Neuronal stem cell (in vitro differentiated cells): ENCODE measurements around the gene MOCOS.
"Not testable (repeated sequence)": the region's sequence is repeated elsewhere in the genome, so short reads cannot be mapped to it uniquely, and the experiment has no call there.

Experiments
- DNase-seq: peaks from one replicate; pipeline ENCODE4 v3.0.0-alpha.2; 2013; ENCODE audit warnings: low spot score
- H2AFZ ChIP-seq: one replicate; pipeline ENCODE4 v1.6.1; 2013; ENCODE audit warnings: mild to moderate bottlenecking, low read length, inconsistent platforms
- H2AK5ac ChIP-seq: 2 replicates; pipeline ENCODE4 v1.6.1; 2013; ENCODE audit warnings: low read depth, mild to moderate bottlenecking, inconsistent platforms, low read length, moderate library complexity, mixed read lengths
- H2BK120ac ChIP-seq: 2 replicates; pipeline ENCODE4 v1.6.1; 2013; ENCODE audit warnings: low read depth, mild to moderate bottlenecking, inconsistent platforms, low read length, moderate library complexity, mixed read lengths
- H2BK12ac ChIP-seq: one replicate; pipeline ENCODE4 v1.6.1; 2013; ENCODE audit warnings: low read length, inconsistent platforms
- H2BK15ac ChIP-seq: 2 replicates; pipeline ENCODE4 v1.6.1; 2013; ENCODE audit warnings: mild to moderate bottlenecking, low read length, inconsistent platforms, mixed read lengths
- H2BK5ac ChIP-seq: one replicate; pipeline ENCODE4 v1.6.1; 2013; ENCODE audit warnings: inconsistent platforms, mild to moderate bottlenecking, low read length, moderate library complexity
- H3K14ac ChIP-seq: one replicate; pipeline ENCODE4 v1.6.1; 2013; ENCODE audit warnings: low read length, inconsistent platforms
- H3K18ac ChIP-seq: 2 replicates; pipeline ENCODE4 v1.6.1; 2013; ENCODE audit warnings: low read length, inconsistent platforms
- H3K23ac ChIP-seq: 2 replicates; pipeline ENCODE4 v1.6.1; 2013; ENCODE audit warnings: low read depth, mild to moderate bottlenecking, mixed read lengths, low read length, inconsistent platforms; ENCODE audit not compliant: poor library complexity
- H3K27ac ChIP-seq: replicated peaks from 3 replicates; pipeline ENCODE4 v1.5.1; 2013; ENCODE audit warnings: low read length, inconsistent platforms
- H3K27me3 ChIP-seq, 3 experiments: 2 replicates each; pipeline ENCODE4 v1.6.1; 2013; ENCODE audit warnings: low read length in 3 of 3, mild to moderate bottlenecking in 2 of 3, inconsistent platforms in 1 of 3, low read depth in 1 of 3, mixed read lengths in 1 of 3, moderate library complexity in 1 of 3; ENCODE audit not compliant: control insufficient read depth in 3 of 3, insufficient read depth in 3 of 3
- H3K36me3 ChIP-seq, 2 donors: replicated peaks in 1 of 2; 2 replicates each; pipeline ENCODE4 v1.6.1; 2013; ENCODE audit warnings: low read length in 2 of 2; ENCODE audit not compliant: control insufficient read depth in 2 of 2, insufficient read depth in 2 of 2
- H3K4ac ChIP-seq: 2 replicates; pipeline ENCODE4 v1.6.1; 2013; ENCODE audit warnings: inconsistent platforms, mild to moderate bottlenecking, low read length, moderate library complexity
- H3K4me1 ChIP-seq, 2 donors: 1 replicate in 1 of 2; 2 replicates in 1 of 2; pipeline ENCODE4 v1.6.1; 2013; ENCODE audit warnings: low read length in 2 of 2, low read depth in 1 of 2; ENCODE audit not compliant: control insufficient read depth in 2 of 2, insufficient read depth in 1 of 2
- H3K4me2 ChIP-seq: one replicate; pipeline ENCODE4 v1.6.1; 2013; ENCODE audit warnings: mild to moderate bottlenecking, low read length, inconsistent platforms; ENCODE audit not compliant: insufficient read depth, poor library complexity, severe bottlenecking
- H3K4me3 ChIP-seq, 2 donors: 2 replicates each; pipeline ENCODE4 v1.5.1; 2013; ENCODE audit warnings: low read length in 2 of 2, mild to moderate bottlenecking in 2 of 2, inconsistent platforms in 1 of 2, moderate library complexity in 1 of 2
- H3K79me1 ChIP-seq: one replicate; pipeline ENCODE4 v1.6.1; 2013; ENCODE audit warnings: low read depth, mild to moderate bottlenecking, inconsistent platforms, low read length, moderate library complexity
- H3K9ac ChIP-seq: one replicate; pipeline ENCODE4 v1.6.1; 2013; ENCODE audit warnings: mild to moderate bottlenecking, low read depth, low read length, inconsistent platforms; ENCODE audit not compliant: poor library complexity
- H3K9me3 ChIP-seq, 2 donors: replicated peaks in 1 of 2; 2 replicates each; pipeline versions ENCODE3 to v1.6.1; 2013; ENCODE audit warnings: low read length in 2 of 2, mild to moderate bottlenecking in 2 of 2, inconsistent platforms in 1 of 2, low read depth in 1 of 2, mixed read lengths in 1 of 2, moderate library complexity in 1 of 2; ENCODE audit not compliant: control insufficient read depth in 2 of 2, insufficient read depth in 1 of 2
- H4K8ac ChIP-seq: one replicate; pipeline ENCODE4 v1.6.1; 2013; ENCODE audit warnings: low read depth, mild to moderate bottlenecking, inconsistent platforms, low read length, moderate library complexity
- H4K91ac ChIP-seq: one replicate; pipeline ENCODE4 v1.6.1; 2013; ENCODE audit warnings: low read length, low read depth, mild to moderate bottlenecking, inconsistent platforms; ENCODE audit not compliant: poor library complexity
- WGBS, 2 donors: extraction: QIAGEN DNeasy Blood & Tissue Kit; methylation state at CpG; one replicate each; pipeline ENCODE4 v1.1.7; 2013; ENCODE audit warnings: missing lambda C conversion rate in 2 of 2, mixed read lengths in 1 of 2; ENCODE audit not compliant: insufficient read length in 2 of 2, insufficient replicate concordance in 1 of 2; ENCODE audit errors: extremely low coverage in 2 of 2; 5-methylcytosine and 5-hydroxymethylcytosine counted together

Gene MOCOS

GRCh38 chr18:36160959-36161371, 26.3 kb upstream of the MOCOS start:
- no peak overlapping the region for H2AK5ac ChIP-seq
- H4K8ac ChIP-seq = no peak overlapping the region
- no peaks in the 10 kb centered on the region for H3K27me3 ChIP-seq
- H3K4me1 ChIP-seq = no peaks in the 10 kb centered on the region
- H2AFZ ChIP-seq = no peak overlapping the region
- peaks cover 1% of the 10 kb centered on the region for H3K79me1 ChIP-seq
- H3K18ac ChIP-seq = no peak overlapping the region
- H2BK15ac ChIP-seq = no peak overlapping the region
- H3K23ac ChIP-seq = no peak overlapping the region
- H2BK12ac ChIP-seq = no peak overlapping the region
- H3K4me2 ChIP-seq = no peak overlapping the region
- no peak overlapping the region for H3K4me3 ChIP-seq
- no CpG with 5 or more reads among the region's 4 CpGs for WGBS, 2 donors
- H3K27ac ChIP-seq = no peak overlapping the region
- H2BK120ac ChIP-seq = no peak overlapping the region
- H3K4ac ChIP-seq = no peak overlapping the region
- no peak overlapping the region for H3K9ac ChIP-seq
- H3K36me3 ChIP-seq = peaks cover 24 to 98% of the 10 kb centered on the region in 2 donors
- H4K91ac ChIP-seq = no peak overlapping the region
- H3K14ac ChIP-seq = no peak overlapping the region
- DNase-seq = no peak
- H3K9me3 ChIP-seq = no peaks in the 10 kb centered on the region
- no peak overlapping the region for H2BK5ac ChIP-seq

- no peak overlapping the region for H3K27ac ChIP-seq
- no peak overlapping the region for H3K18ac ChIP-seq
- H3K36me3 ChIP-seq = peaks cover 24 to 96% of the 10 kb centered on the region in 2 donors
- no peak overlapping the region for H2BK12ac ChIP-seq
- H3K79me1 ChIP-seq = no peaks in the 10 kb centered on the region
- no peak overlapping the region for H3K4me2 ChIP-seq
- DNase-seq = no peak
- no peaks in the 10 kb centered on the region for H3K4me1 ChIP-seq
- no peak overlapping the region for H3K4ac ChIP-seq
- no peak overlapping the region for H3K23ac ChIP-seq
- H2BK5ac ChIP-seq = no peak overlapping the region
- no peak overlapping the region for H3K9ac ChIP-seq
- H2BK15ac ChIP-seq = no peak overlapping the region
- H3K9me3 ChIP-seq = no peaks in the 10 kb centered on the region
- H4K8ac ChIP-seq = no peak overlapping the region
- H3K4me3 ChIP-seq = no peak overlapping the region
- no peak overlapping the region for H2AK5ac ChIP-seq
- H2AFZ ChIP-seq = no peak overlapping the region
- no CpG with 5 or more reads among the region's 1 CpG for WGBS, 2 donors
- H3K27me3 ChIP-seq = no peaks in the 10 kb centered on the region
- no peak overlapping the region for H2BK120ac ChIP-seq
- H3K14ac ChIP-seq = no peak overlapping the region
- no peak overlapping the region for H4K91ac ChIP-seq
These were observed 24.3 kb upstream of the MOCOS start for GRCh38 chr18:36162981-36163380.

GRCh38 chr18:36167692-36168218, 19.5 kb upstream of the MOCOS start:
- H3K36me3 ChIP-seq = peaks cover 29 to 94% of the 10 kb centered on the region in 2 donors
- no peak overlapping the region for H4K8ac ChIP-seq
- H2BK5ac ChIP-seq = no peak overlapping the region
- no peak overlapping the region for H4K91ac ChIP-seq
- no peak overlapping the region for H3K18ac ChIP-seq
- no peaks in the 10 kb centered on the region for H3K79me1 ChIP-seq
- no peak overlapping the region for H2AK5ac ChIP-seq
- no peak overlapping the region for H3K27ac ChIP-seq
- WGBS, 2 donors = no CpG with 5 or more reads among the region's 3 CpGs
- H2BK120ac ChIP-seq = no peak overlapping the region
- no peak overlapping the region for H3K23ac ChIP-seq
- no peak overlapping the region for H2BK12ac ChIP-seq
- no peak overlapping the region for H2BK15ac ChIP-seq
- no peaks in the 10 kb centered on the region for H3K9me3 ChIP-seq
- no peak overlapping the region for H3K4me3 ChIP-seq
- no peak overlapping the region for H3K14ac ChIP-seq
- H2AFZ ChIP-seq = no peak overlapping the region
- H3K9ac ChIP-seq = no peak overlapping the region
- no peaks in the 10 kb centered on the region for H3K27me3 ChIP-seq
- no peaks in the 10 kb centered on the region for H3K4me1 ChIP-seq
- no peak overlapping the region for H3K4me2 ChIP-seq
- no peak for DNase-seq
- no peak overlapping the region for H3K4ac ChIP-seq

- not testable (repeated sequence) for H3K9me3 ChIP-seq, H2BK12ac ChIP-seq, H3K79me1 ChIP-seq, H3K4me3 ChIP-seq, H3K9ac ChIP-seq, H2AK5ac ChIP-seq, H2BK15ac ChIP-seq, DNase-seq, H3K4me2 ChIP-seq, H3K27ac ChIP-seq, H2AFZ ChIP-seq, H3K23ac ChIP-seq, H2BK5ac ChIP-seq, H4K91ac ChIP-seq, H3K14ac ChIP-seq, H4K8ac ChIP-seq, H2BK120ac ChIP-seq, H3K4me1 ChIP-seq, H3K18ac ChIP-seq, H3K27me3 ChIP-seq, H3K4ac ChIP-seq
- no CpG with 5 or more reads among the region's 3 CpGs for WGBS, 2 donors
- peaks cover 26 to 94% of the 10 kb centered on the region in 2 donors for H3K36me3 ChIP-seq
These were observed 19.0 kb upstream of the MOCOS start for GRCh38 chr18:36168296-36168695.
